GM21723 (cell line): ENCODE measurements around the gene LYSMD3.
"Not testable (repeated sequence)": the region's sequence is repeated elsewhere in the genome, so short reads cannot be mapped to it uniquely, and the experiment has no call there.

ENCODE experiments used
- ATAC-seq: cut with Tn5 transposase; IDR thresholded peaks from one replicate; pipeline ENCODE4 v1.9.1; 2021; ENCODE audit warnings: mild to moderate bottlenecking, moderate library complexity; ENCODE audit not compliant: unreplicated experiment

The LYSMD3 gene

DNA sequence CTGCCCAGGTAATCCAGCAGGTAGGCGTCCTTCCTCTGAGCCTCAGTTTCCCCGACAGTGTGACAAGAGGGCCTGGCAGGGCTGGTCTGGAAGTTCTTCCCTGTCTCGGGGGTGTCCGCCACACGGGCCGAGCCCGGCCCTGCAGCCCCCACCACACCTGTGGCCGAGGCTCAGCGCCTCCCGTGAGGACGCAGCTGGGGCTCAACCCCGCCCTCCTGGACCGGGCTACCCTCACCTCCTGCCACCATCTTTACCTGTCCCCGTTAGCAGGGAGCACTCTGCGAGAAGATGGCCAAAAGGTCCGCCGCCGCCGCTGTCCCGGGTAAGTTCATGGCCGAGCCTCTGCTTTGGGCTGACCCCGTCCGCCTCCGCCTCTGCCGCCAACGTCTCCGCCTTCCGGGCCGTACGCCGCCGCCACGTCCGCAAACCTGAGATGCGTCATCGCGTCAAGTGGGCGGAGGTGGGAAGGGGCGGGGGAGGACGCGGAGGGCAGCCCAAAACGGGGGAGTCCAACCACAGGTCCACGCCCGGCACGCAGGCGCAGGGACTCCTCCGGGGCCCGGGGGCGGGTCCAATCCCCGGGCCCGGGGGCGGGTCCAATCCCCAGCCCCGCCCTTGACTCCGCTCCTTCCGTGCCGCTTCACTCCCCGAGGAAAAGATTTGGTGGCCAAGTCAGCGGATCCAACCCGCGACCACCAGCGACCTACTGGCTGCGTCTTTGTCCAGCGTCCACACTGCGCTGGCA is at the start of gene LYSMD3:
TSS of gene LYSMD3 (minus strand) at position 391 of the 745 bp plus-strand sequence. CDS start 4,295 bp downstream, outside the sequence.
- ATAC-seq = peak; percentile 91

DNA sequence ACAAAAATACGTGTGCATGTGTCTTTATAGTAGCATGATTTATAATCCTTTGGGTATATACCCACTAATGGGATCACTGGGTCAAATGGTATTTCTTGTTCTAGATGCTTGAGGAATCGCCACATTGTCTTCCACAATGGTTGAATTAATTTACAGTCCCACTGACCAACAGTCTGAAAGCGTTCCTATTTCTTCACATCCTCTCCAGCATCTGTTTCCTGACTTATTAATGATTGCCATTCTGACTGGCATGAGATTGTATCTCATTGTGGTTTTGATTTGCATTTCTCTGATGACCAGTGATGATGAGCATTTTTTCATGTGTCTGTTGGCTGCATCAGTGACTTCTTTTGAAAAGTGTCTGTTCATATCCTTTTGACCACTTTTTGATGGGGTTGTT is 47.2 kb upstream of the LYSMD3 start:
- not testable (repeated sequence) for ATAC-seq

DNA sequence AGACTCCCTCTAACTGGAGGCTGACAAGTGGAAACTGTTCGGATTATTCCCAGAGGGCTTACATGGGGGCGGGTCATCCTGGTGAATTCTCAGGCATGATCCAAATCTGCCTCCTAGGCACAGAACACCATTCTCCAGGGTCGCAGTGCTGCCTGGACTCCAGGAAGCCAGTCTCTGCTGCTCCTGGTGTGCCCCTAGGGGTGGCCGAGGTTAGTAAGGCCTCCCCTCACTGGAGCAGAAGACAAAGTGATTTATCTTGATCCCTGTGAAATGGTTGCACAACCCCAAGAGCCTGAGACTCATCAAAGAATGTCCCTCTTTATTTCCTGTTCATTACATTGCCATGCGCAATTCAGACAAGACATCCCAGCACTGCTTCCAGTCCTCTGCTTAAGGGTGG is 46.3 kb upstream of the LYSMD3 start:
- no peak for ATAC-seq

DNA sequence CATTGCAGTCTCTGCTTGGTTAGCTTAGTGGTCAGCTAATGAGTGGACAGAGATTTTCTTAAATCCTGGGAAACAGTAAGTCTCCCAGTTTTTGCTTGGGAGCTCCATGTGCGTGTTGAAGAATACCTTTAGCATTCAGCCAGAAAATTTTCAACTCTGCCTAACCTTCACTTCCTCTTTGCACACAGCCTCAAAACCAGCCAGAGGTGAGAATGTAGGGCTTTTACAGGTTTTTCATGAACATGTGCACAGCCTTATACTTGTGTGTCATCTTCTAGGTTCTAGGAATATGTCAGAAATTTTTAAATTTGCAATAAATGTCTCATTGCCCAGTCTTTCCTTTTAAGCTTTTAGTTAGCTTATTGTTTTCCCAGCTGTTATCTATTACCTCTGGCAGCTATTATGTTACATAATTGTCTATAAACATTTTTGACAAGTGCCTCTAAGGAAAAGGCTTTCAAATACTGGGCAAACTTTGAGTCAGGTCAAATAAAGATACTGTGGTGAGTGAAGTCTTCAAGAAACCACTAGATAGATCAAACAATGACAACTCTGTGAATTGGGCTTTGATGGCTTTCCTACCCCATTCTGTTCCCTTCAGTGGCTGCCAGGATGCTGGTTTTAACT is 41.9 kb upstream of the LYSMD3 start:
- ATAC-seq = no peak

DNA sequence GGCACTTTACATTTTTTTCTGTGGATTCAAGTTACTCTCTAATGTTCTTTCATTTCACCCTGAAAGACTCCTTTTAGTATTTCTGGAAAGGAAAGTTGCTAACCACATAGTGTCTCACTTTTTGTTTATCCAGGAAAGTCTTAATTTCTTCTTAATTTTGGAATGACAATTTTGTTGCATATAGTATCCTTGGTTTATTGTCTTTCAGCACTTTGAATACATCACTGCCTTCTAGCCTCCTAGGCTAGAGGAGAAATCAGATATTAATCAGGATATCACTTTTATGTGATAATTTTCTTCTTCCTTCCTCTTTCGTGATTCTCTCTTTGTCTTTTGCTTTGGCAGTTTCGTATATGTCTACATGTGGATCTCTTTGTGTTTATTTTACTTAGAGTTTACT is 40.6 kb upstream of the LYSMD3 start:
- no peak for ATAC-seq

DNA sequence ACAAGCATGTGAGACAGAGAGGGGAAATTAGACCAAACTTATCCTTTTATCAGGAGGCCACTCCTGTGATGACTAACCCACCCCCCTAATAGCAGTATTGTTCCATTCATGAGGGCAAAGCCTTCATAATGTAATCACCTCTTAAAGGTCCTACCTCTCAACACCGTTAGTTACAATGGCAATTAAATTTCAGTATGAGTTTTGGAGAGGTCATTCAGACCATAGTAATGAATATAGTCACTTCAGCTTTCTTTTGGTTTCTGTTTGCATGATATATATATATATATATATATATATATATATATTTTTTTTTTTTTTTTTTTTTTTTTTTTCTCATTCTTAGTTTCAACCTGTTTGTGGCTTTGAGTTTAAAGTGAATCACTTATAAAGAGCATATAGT is 39.7 kb upstream of the LYSMD3 start:
- ATAC-seq = no peak

DNA sequence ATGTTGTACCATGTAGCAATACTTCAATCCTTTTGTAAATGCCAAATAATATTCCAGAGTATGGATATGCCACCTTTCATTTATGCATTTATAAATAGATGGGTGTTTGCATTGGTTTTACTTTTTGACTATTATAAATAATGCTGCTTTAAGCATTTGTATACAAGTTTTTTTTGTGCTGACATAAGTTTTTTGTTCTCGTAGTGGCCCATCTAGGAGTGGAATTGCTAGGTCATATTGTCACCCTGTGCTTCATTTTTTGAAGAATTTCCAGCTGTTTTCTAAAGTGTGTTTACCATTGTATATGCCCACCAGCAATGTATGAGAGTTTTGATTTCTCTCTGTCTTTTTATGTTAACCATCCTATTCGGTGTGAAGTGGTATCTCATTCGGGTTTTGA is 36.1 kb upstream of the LYSMD3 start:
- no peak for ATAC-seq

DNA sequence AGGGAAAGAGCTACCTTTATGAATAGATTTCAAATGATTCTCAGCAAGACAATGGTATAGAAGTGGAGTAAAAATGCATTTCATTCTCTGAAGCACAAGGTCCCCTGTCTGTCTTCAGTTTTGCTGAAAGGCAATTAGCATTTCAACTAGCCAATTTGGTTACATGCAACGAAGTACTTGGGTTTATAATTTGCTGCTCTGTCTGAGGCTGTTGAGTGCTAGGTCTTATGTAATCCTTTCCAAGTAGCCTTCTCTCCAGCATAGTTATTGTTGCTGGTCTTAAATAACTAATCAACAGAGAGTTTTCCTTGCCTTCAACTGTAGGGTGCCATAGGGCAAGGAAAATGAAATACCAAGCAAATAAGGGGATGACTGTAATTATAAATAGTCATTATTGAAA is 33.7 kb upstream of the LYSMD3 start:
- no peak for ATAC-seq

DNA sequence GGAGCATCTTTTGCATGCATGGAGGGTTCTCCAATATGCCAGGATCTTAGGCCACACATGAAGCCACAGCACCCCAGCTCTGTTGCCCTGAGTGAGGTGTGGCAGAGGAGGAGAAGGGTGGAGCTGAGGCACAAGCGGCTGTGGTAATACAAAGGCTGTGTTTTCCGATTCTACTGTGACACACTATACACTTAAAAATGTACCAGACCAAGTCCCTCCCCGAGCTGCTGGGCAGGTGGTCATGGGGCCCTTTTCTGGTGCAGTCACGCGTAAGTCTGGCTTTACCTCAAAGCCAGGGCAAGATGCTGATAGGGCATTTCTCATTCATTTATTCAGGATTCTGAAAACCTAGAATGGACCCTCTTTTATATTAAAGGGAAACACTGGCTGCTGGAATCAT is 33.0 kb upstream of the LYSMD3 start:
- ATAC-seq = no peak

DNA sequence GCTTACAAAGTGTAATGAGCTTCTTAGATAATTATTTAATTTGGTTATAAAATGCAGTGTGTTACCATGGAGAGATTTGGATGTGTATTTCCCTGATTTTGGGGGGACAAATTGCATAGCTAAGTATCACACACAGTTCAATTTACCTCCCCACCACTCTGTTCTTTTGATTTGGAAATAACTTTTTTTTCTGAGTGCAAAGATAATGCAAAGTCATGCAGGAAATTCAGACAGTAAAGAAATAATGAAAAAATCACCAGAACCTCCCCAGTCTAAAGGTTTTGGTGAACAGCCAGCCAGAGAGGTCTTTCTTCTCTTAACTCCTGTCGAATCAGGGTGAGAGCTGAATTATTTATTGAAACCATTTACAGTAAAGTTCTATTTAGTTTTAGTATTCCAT is 32.4 kb upstream of the LYSMD3 start:
- ATAC-seq = no peak

DNA sequence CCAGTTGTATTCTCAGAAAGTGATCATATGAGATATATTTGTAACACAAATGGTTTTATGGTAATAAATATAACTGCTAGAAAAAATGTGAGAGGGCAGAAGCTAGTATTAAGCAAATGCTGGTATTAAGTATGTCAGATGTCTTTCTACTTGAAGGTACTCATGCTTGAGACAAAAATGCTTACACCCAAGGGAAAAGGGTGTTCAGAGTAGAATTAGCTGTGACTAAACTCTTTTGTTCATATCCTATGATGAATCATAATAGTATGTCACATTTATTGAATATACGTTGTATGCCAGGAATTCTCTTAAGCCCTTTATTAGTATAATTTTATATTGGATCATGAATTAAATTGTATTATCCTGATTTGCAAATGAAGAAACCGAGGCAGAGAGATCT is 31.4 kb upstream of the LYSMD3 start:
- no peak for ATAC-seq

DNA sequence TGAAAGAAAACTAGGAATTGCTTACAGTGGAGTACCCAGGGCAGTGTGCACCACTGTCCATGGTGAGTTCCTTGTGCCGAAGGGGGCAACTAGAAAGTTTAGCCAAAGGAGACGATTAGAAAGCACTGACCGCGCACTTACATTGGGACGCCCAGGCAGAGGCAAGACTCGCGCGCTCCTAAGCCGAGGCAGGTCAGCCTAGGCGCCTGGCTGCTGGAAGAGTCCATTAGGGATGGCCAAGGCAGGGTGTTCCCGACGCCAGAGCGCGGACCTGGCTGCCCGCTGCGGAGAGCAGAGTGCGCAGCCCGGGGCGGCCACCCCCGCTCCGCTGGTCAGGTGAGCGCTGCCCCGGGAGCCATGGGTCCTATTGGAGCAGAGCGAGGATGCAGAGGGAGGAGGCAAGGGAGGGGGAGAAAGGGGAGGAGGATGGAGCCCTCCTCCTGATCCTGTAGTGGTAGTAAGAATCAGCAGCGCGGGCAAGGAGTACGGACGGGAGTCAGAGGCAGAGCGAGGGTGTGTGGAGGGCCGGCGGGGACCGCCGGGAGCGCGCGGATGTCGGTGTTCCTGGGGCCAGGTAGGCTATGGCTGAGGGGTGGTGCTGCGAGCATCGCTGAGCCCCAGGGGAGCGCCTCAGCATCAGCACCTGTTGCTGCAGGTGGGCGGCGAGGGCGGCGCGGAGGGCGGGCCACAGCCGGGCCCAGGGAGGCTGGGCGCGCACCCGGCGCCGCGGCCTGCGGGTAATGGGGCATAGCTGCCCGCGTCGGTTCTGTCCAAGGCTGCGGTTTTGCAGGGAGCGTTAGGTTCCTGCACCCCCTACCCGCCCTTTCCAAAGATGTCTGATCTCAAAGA is 29.2 kb upstream of the LYSMD3 start, which contains the start of gene ADGRV1:
TSS of gene ADGRV1 (plus strand) at position 454 of the 849 bp plus-strand sequence. CDS start at position 553, 99 bp downstream.
- ATAC-seq = peak; percentile 46

DNA sequence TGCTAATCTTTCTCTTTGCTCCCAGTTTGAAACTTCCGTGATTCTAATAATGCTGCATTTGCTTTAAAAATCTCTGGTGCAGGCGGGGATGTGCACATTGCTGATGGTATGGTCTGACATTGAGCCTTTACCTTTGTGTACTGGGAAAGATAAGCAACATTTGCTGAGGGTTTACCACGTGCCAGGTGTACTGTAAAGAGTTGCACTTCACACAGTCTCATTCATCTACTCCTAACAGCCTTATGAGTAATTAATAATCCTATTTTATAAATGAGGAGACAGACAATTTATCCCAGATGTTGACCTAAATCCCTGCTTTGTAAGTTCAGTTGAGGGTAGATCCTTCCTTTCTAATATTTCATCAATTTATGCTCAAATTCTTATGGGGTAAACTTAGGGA is 28.5 kb upstream of the LYSMD3 start:
- no peak for ATAC-seq

DNA sequence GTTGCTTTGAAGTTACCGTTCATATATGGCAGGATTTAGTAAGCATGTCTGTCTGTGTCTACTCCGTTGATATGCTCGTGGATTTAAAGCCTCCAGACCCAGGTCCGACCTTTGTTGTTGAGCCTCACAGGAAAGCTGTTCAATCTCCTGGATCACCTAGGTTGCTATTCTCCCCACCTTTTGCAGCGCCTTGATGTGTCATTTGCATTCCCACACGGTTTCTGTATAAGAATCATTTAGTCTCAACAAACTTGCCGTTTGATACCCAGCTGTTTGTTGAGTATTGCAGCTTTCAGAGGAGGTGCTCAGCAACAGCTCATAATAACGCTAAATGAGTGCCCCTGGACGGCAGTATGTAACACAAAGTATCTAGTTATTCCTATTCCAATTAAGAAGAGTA is 28.0 kb upstream of the LYSMD3 start:
- ATAC-seq = no peak

DNA sequence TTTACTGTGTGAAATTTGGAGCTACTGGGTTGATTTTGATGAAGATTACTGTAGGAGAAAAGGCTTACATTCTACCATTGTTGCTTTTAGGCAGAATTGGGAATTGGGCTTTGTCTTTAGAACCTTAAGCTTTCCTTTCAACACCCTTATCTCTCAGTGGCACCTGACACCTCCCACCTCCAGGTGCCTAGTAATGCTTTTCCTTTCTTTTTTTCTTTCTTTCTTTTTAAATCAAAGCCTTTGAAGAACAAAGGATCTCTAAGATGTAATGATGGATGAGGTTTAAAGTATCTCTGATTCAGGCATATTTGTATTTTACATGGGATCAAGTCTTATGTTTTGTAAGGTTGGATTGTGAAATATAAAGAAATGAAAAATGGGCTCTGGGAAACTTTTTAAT is 26.3 kb upstream of the LYSMD3 start:
- no peak for ATAC-seq

DNA sequence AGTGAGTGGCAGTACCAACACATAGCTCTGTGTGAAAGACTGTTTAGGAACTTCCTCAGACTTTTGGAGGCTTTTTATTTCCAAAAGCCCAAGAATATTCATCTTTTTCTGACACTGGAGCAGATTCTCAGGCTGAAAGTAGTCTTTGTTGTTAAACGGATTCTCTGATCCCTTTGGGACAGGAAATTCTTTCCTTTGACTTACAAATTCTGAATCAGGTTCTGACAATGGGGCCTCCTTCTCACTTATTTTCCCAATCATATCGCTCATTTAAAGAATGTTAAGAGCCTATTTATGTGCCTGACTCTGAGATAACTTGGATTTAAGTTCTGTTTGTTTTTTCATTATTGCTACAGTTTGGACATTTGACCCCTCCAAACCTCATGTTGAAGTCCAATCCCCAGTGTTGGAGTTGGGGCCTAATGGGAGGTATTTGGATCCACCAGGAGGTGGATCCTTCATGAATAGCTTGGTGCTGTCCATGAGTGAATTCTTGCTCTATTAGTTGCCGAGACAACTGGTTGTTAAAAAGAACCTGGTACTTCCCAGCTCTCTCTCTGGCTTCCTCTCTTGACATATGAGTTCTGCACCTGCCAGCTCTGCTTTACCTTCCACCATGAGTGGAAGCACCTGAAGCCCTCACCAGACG is 25.1 kb upstream of the LYSMD3 start:
- no peak for ATAC-seq

DNA sequence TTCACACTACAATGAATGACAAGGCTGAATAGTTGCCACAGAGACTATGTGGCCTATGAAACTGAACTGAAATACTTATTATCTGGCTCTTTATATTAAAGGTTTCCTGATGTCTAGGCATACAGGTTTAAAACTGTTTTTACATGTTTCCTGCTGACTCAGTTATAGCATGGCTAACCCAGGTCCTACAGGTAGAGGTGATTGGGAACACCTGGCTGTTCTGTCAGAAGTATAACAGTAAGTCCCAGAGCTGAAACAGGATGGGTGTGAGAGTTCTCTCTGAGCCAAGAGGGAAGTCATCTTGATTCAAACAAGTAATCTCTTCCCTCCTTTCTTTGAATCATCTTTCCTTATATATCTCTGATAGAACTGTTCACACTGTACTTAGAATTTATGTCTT is 24.3 kb upstream of the LYSMD3 start:
- ATAC-seq = no peak

DNA sequence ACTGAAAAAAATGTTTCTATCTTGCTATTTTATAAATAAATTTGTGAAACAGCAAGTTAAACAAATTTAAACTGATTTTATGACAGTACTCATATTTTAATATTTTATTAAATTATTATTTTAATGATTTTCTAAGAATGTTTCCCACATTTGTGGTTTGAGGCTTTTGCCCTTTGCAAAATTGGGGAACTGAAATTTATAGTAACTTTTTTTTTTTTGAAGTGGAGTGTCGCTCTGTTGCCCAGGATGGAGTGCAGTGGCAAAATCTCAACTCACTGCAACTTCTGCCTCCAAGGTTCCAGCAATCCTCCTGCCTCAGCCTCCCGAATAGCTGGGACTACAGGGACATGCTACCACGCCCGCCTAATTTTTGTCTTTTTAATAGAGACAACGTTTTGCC is 22.0 kb upstream of the LYSMD3 start:
- no peak for ATAC-seq

DNA sequence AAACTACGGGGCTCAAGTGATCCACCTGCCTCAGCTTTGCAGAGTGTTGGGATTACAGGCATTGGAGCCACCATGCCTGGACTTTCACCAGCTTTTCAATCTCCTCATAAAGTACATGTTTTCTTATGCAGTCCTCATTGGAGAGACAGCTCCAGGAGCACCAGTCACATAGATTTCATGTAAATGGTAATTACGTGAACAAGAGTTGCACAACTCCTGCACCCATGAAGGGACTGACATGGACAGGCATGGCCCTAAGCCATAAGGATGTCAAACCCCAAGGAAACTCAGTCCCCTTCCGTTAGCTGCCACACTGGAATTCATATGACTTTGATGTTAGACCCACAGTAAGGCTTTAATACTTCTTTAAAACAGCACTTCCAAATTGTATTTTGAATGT is 21.6 kb upstream of the LYSMD3 start:
- no peak for ATAC-seq

DNA sequence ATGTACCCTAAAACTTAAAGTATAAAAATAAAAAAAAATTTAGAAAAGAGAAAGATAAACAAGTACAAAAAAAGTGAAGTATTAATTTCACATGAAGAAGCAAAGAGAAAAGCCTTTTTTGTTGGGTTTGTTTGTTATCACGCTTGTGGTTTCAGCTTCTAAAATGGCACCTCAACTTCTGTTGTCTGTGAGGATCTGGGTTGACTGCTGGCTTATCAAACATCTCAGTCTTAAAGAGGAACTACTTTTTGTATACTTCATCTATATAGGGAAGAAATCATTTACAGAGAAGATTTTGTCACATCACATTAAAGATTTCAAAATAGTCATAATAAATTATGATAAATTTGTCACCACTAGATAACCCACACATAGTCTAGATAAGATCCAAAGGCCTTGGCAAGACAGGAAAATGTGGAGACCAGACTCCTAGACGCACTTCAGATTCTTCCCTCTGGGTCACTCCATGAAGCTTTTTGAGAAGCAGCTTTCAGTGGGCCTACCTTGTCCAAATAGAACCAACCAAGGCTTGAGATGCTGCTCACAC is 20.4 kb upstream of the LYSMD3 start:
- no peak for ATAC-seq

DNA sequence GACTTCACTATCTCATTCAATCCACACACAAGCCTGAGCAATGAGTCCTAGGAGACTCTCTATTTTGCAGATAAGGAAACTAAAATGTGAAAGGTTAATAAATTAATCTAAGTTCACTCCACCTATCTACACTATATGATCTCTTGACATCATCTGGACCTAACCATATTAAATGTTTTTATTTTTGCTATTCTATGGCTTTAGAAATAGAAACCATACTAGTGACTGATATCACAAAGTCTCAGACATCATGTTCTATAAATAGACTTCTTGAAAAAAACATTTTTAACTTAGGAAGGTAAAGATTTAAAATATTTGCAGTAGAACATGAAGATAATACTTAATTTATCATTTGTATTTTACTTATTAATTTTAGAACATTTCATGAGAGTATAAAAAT is 19.8 kb upstream of the LYSMD3 start:
- ATAC-seq = no peak
